ENCODE data around the gene REG3A.

REG3A gene

GRCh38 chr2:79159653-79160052, at the start of gene REG3A:
TSS of gene REG3A (minus strand) at chr2:79159753. CDS start at chr2:79159405, 348 bp downstream.
- DNase-seq, result no peak

GRCh38 chr2:79200762-79201161, 41.2 kb upstream of the REG3A start:
- DNase-seq, result no peak

- no peak for DNase-seq
Measured at GRCh38 chr2:79191816-79192215, 32.3 kb upstream of the REG3A start.

- DNase-seq, result no peak
Measured at GRCh38 chr2:79191081-79191480, 31.5 kb upstream of the REG3A start.

- no peak for DNase-seq
Measured at GRCh38 chr2:79189465-79189864, 29.9 kb upstream of the REG3A start.

- DNase-seq, result no peak
Measured at GRCh38 chr2:79181617-79182016, 22.1 kb upstream of the REG3A start.

- DNase-seq, result no peak
Measured at GRCh38 chr2:79180092-79180491, 20.5 kb upstream of the REG3A start.

- no peak for DNase-seq
Measured at GRCh38 chr2:79179036-79179435, 19.5 kb upstream of the REG3A start.

- DNase-seq, result no peak
Measured at GRCh38 chr2:79178076-79178674, 18.6 kb upstream of the REG3A start.

- DNase-seq, result no peak
Measured at GRCh38 chr2:79171348-79171958, 11.9 kb upstream of the REG3A start.

GRCh38 chr2:79162801-79163200, 3.2 kb upstream of the REG3A start:
- no peak for DNase-seq

- DNase-seq, result no peak
Measured at GRCh38 chr2:79162132-79162531, 2.6 kb upstream of the REG3A start.

- DNase-seq, result no peak
Measured at GRCh38 chr2:79159030-79159429, 523 bp downstream of the REG3A start.

GRCh38 chr2:79155826-79156476, 3.6 kb downstream of the REG3A start:
- no peak for DNase-seq

GRCh38 chr2:79139423-79139822, 20.1 kb downstream of the REG3A start:
- DNase-seq, result no peak

- no peak for DNase-seq
Measured at GRCh38 chr2:79138385-79138784, 21.2 kb downstream of the REG3A start.

- no peak for DNase-seq
Measured at GRCh38 chr2:79131687-79132086, 27.9 kb downstream of the REG3A start.

- DNase-seq, result no peak
Measured at GRCh38 chr2:79129804-79130203, 29.7 kb downstream of the REG3A start.

GRCh38 chr2:79129260-79129659, 30.3 kb downstream of the REG3A start:
- DNase-seq, result no peak

GRCh38 chr2:79128406-79128805, 31.1 kb downstream of the REG3A start:
- DNase-seq, result no peak

- DNase-seq, result no peak
Measured at GRCh38 chr2:79125721-79125985, 33.9 kb downstream of the REG3A start.

GRCh38 chr2:79124907-79125720, 34.4 kb downstream of the REG3A start:
- no peak for DNase-seq

GRCh38 chr2:79122676-79123075, 36.9 kb downstream of the REG3A start:
- no peak for DNase-seq

- DNase-seq, result no peak
Measured at GRCh38 chr2:79120194-79120713, 39.3 kb downstream of the REG3A start, which contains the start of gene REG1A. TSS of gene REG1A (plus strand) at chr2:79120488. CDS start at chr2:79120862, 374 bp downstream.

Measured in fibroblast of skin of right biceps (primary cell).